Skeletal muscle satellite cell (primary cell): ENCODE results near the gene ZFY.

Experiments used
- H3K27me3 ChIP-seq: 2 replicates; pipeline ENCODE4 v1.7.0; 2013; ENCODE audit warnings: low read length; ENCODE audit not compliant: control insufficient read depth, insufficient read depth
- H3K36me3 ChIP-seq: 2 replicates; pipeline ENCODE4 v1.7.0; 2013; ENCODE audit warnings: mild to moderate bottlenecking, control low read depth, low read length; ENCODE audit not compliant: insufficient read depth
- H3K4me1 ChIP-seq: 2 replicates; pipeline ENCODE4 v1.7.0; 2013; ENCODE audit warnings: low read length; ENCODE audit not compliant: control insufficient read depth, insufficient read depth
- H3K4me2 ChIP-seq: 2 replicates; pipeline ENCODE4 v1.7.0; 2013; ENCODE audit warnings: mild to moderate bottlenecking, low read length
- H3K4me3 ChIP-seq: 2 replicates; pipeline ENCODE4 v1.7.0; 2013; ENCODE audit warnings: low read length
- H3K9ac ChIP-seq: 2 replicates; pipeline ENCODE4 v1.7.0; 2013; ENCODE audit warnings: mild to moderate bottlenecking, low read depth, low read length, moderate library complexity
- H3K9me3 ChIP-seq: replicated peaks from 2 replicates; pipeline ENCODE4 v1.7.0; 2013; ENCODE audit warnings: mild to moderate bottlenecking, control low read depth, low read length

Gene ZFY

DNA sequence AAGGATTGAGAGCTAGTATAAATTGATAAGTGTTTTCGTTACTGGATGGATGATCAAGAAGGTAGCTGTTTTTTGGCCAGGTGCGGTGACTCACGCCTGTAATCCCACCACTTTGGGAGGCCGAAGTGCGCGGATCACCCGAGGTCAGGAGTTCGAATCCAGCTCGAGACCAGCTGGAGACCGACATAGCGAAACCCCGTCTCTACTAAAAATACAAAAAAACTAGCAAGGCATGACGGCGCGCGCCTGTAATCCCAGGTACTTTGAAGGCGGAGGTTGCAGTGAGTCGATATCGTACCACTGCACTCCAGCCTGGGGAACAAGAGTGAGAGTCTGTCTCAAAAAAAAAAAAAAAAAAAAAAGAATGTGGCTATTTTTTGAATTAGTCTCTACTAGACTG lies 2.0 kb downstream of the ZFY start:
- Histone ChIP-seq H3K9ac (no peak overlapping the region), H3K9me3 (no peaks in the 10 kb centered on the region), H3K4me2 (no peak overlapping the region), H3K27me3 (no peaks in the 10 kb centered on the region), H3K4me3 (no peak overlapping the region), H3K36me3 (no peaks in the 10 kb centered on the region), H3K4me1 (no peaks in the 10 kb centered on the region)

DNA sequence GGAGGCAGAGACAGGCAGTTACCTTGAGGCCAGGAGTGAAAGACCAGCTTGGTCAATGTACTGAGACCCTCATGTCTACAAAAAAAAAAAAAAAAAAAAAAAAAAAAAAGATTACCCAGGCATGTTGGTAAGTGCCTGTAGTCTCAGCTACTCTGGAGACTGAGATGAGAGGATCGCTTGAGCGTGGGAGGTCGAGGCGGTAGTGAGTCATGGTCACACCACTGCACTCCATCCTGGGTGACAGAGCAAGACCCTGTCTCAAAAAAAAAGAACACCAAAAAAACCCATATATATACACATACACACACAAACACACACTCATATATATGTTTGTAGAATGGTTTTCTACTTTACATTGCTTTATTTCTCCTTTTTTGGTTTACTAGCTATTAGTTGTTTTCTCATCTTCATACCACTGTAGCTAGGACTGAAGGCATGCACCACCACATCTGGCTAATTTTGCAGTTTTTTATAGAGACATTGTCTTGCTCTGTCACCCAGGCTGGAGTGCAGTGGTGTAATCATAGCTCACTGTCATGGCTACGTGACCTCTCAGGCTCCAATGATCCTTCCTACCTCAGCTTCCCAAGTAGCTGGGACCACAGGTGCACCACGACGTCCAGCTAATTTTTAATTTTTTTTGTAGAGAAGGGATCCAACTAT lies 14.5 kb downstream of the ZFY start:
- no peak overlapping the region for H3K4me2 ChIP-seq
- no peaks in the 10 kb centered on the region for H3K9me3 ChIP-seq

DNA sequence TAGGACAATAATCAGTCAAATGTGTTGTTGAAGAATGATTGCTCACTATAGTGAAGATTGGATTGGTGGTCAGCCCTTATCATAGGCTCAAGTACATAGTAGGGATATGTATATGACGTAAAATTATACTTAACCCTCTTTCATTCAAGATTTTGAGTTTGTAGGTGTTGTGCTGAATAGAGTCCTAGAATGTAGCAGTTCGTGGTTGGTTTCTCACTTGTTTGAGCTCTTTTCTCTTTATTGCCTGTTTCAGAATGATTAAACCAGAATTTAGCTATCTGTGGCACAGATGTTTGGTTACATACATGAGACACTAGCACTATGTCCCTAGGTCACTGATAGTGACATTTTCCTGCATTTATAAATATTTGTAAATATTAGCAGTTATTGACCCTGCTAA lies 15.5 kb downstream of the ZFY start:
- no peaks in the 10 kb centered on the region for H3K4me1 ChIP-seq
- no peaks in the 10 kb centered on the region for H3K27me3 ChIP-seq
- H3K9ac ChIP-seq, result no peak overlapping the region
- no peak overlapping the region for H3K4me2 ChIP-seq
- H3K4me3 ChIP-seq, result no peak overlapping the region
- no peaks in the 10 kb centered on the region for H3K9me3 ChIP-seq
- no peaks in the 10 kb centered on the region for H3K36me3 ChIP-seq

More for the DNA sequence above, 14.5 kb downstream of the ZFY start:
- Histone ChIP-seq H3K4me1 (no peaks in the 10 kb centered on the region), H3K4me3 (no peak overlapping the region), H3K9ac (no peak overlapping the region), H3K36me3 (no peaks in the 10 kb centered on the region), H3K27me3 (no peaks in the 10 kb centered on the region)

DNA sequence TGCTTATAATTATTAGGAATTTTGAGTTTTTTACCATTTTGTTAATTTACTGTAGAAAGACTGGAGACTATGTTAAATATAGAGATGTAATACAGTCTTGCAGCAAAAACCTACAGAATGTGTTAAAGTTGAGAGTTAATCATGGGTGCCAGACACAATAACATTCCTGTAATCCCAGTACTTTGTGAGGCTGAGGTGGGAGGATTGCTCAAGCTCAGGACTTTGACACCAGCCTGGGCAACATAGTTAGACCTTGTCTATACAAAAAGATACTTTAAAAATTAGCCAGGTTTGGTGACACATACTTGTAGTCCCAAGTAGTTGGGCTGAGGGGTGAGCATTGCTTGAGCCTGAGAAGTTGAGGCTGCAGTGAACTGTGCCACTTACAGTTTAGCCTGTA lies 17.7 kb downstream of the ZFY start:
- Histone ChIP-seq H3K4me3 (no peak overlapping the region), H3K9me3 (no peaks in the 10 kb centered on the region), H3K9ac (no peak overlapping the region), H3K4me1 (no peaks in the 10 kb centered on the region), H3K27me3 (no peaks in the 10 kb centered on the region), H3K4me2 (no peak overlapping the region), H3K36me3 (no peaks in the 10 kb centered on the region)

DNA sequence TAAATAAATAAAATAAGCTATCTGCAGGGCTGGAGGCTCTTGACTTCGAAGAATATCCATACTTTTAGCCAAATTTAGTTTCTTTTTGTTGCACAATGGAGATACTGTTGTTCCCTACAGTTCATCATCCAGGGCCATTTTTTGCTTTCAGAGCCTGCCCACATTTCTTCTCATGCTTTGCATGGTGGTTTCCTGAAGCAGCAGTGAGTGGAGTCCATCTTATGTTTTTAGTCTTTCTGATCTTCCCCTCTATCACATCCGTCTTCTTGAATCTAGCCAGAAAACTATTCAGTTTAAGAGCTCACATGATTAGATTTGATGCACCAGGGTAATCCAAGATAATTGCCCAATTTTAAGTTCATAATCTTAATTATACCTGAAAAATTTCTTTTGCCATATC lies 19.6 kb downstream of the ZFY start:
- H3K9me3 ChIP-seq, result no peaks in the 10 kb centered on the region
- no peak overlapping the region for H3K4me2 ChIP-seq
- no peaks in the 10 kb centered on the region for H3K36me3 ChIP-seq
- H3K9ac ChIP-seq, result no peak overlapping the region
- no peaks in the 10 kb centered on the region for H3K4me1 ChIP-seq
- H3K27me3 ChIP-seq, result no peaks in the 10 kb centered on the region
- H3K4me3 ChIP-seq, result no peak overlapping the region

DNA sequence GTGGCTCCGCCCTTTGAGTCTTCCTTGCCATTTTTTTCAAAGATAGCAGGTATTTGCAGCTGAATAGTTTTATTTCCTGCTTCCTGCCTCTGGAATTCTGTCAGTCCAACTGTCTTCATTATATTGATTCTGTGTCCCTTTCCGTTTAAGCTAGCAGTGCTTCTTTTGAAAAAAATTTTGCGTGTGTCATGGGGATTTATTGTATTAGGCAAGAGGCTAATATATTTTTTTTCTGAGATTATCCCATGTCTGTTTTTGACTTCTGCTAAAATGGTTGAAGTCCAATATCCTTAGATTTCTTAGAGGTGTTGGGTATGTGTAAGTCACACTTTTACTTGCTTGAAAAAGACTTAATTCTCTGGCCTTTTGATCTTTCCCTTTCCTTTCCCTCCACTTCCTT lies 20.4 kb downstream of the ZFY start:
- H3K9ac ChIP-seq, result no peak overlapping the region
- no peaks in the 10 kb centered on the region for H3K27me3 ChIP-seq
- H3K9me3 ChIP-seq, result no peaks in the 10 kb centered on the region
- H3K4me3 ChIP-seq, result no peak overlapping the region
- no peak overlapping the region for H3K4me2 ChIP-seq
- H3K36me3 ChIP-seq, result no peaks in the 10 kb centered on the region
- H3K4me1 ChIP-seq, result no peaks in the 10 kb centered on the region

DNA sequence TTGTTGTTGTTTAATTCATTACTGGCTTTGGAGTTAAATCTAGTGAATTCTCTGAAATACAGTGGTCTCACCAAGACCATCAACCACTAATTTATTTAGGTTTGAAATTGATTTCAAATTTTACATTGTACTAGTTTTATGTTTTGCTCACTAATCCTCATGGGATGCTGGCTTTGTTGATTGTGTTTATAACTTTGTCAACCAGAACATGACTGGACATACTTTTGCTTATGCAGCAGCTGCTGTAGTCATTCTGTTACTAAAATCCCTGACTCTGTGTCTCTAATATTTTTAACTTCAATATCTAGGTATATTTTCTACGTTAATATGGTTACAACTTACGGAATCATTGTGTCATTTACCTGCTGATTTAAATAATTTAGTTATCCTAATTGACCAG lies 26.9 kb downstream of the ZFY start:
- H3K9ac ChIP-seq, result no peak overlapping the region
- H3K4me3 ChIP-seq, result no peak overlapping the region
- H3K4me1 ChIP-seq, result no peaks in the 10 kb centered on the region
- H3K4me2 ChIP-seq, result no peak overlapping the region
- H3K36me3 ChIP-seq, result no peaks in the 10 kb centered on the region
- no peaks in the 10 kb centered on the region for H3K9me3 ChIP-seq
- no peaks in the 10 kb centered on the region for H3K27me3 ChIP-seq

DNA sequence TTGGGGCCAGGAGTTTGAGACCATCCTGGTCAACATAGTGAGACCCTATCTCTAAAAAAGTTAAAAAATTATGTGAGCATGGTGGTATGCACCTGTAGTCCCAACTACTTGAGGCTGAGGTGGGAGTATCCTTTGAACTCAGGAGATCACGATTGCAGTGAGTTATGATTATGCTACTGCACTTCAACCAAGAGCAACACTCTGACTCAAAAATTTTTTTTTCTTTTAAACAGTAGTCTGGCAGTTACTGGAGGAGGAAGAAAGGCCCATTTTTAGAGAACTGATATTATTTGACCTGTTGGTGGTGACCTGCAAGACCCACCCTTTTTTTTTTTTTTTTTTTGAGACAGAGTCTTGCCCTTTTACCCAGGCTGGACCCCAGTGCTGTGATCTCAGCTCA lies 29.6 kb downstream of the ZFY start:
- no peaks in the 10 kb centered on the region for H3K9me3 ChIP-seq

DNA sequence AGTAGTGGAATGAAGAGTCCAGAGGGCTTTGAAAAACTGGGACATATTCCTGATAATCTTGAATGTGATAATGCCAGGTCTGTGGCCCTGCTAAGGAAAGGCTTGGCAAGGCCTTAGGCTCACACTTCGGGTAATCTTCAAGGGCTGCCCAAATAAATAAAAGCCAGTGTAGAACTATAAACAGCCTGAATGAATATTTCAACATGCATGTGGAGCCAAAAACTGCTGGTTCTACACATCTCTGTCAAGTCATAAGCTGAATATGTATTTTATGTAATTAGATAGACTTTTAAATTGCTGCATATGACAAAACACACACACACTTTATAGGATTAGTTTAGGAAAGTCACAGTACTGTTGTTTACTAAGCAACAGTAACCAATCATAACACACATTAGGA lies 30.4 kb downstream of the ZFY start:
- no peak overlapping the region for H3K4me2 ChIP-seq
- H3K4me1 ChIP-seq, result no peaks in the 10 kb centered on the region
- H3K4me3 ChIP-seq, result no peak overlapping the region
- H3K9me3 ChIP-seq, result no peaks in the 10 kb centered on the region
- H3K27me3 ChIP-seq, result no peaks in the 10 kb centered on the region
- H3K9ac ChIP-seq, result no peak overlapping the region
- no peaks in the 10 kb centered on the region for H3K36me3 ChIP-seq

More for the DNA sequence above, 29.6 kb downstream of the ZFY start:
- Histone ChIP-seq H3K4me3 (no peak overlapping the region), H3K4me1 (no peaks in the 10 kb centered on the region), H3K4me2 (no peak overlapping the region), H3K36me3 (no peaks in the 10 kb centered on the region), H3K9ac (no peak overlapping the region), H3K27me3 (no peaks in the 10 kb centered on the region)

DNA sequence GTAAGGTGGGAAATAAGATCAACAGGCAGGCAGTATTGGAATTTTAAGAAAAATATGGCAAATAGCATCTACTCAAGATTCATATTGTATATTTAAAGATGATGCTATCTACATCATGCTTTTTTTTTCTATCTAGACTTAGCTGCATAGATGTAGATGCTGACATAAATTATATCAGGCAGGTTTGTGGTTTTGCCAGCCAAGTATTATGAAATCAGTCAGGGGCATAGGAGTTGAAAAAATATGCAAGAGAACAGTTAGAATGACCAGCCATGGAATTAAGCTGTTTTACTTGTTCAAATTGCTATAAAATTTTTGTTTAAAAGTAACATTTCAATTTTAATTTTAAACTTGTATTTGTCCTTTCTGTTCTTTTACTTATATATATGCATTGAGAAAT lies 34.4 kb downstream of the ZFY start:
- Histone ChIP-seq H3K36me3 (no peaks in the 10 kb centered on the region), H3K27me3 (no peaks in the 10 kb centered on the region), H3K4me3 (no peak overlapping the region), H3K4me1 (no peaks in the 10 kb centered on the region), H3K9ac (no peak overlapping the region), H3K4me2 (no peak overlapping the region), H3K9me3 (no peaks in the 10 kb centered on the region)

DNA sequence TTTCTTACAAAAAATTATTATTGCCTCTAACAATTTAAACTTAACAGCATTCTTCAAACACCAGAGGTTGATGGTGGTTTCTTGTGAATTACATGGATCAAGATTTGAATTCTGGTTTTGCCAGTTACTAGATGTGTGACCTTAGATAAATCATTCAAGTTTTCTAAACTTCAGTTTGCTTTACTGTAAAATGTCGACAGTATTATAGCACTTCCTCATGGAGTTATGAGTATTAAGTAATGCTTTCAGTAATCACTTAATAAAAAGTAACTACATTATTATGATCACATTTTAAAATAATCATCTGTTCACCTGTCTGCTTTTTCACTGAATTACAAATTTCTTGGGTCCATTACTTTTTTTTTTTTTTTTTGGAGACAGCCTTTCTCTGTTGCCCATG lies 37.5 kb downstream of the ZFY start:
- H3K4me2 ChIP-seq, result no peak overlapping the region
- no peak overlapping the region for H3K9ac ChIP-seq
- no peak overlapping the region for H3K4me3 ChIP-seq
- H3K27me3 ChIP-seq, result no peaks in the 10 kb centered on the region
- H3K9me3 ChIP-seq, result no peaks in the 10 kb centered on the region
- H3K36me3 ChIP-seq, result no peaks in the 10 kb centered on the region
- H3K4me1 ChIP-seq, result no peaks in the 10 kb centered on the region

DNA sequence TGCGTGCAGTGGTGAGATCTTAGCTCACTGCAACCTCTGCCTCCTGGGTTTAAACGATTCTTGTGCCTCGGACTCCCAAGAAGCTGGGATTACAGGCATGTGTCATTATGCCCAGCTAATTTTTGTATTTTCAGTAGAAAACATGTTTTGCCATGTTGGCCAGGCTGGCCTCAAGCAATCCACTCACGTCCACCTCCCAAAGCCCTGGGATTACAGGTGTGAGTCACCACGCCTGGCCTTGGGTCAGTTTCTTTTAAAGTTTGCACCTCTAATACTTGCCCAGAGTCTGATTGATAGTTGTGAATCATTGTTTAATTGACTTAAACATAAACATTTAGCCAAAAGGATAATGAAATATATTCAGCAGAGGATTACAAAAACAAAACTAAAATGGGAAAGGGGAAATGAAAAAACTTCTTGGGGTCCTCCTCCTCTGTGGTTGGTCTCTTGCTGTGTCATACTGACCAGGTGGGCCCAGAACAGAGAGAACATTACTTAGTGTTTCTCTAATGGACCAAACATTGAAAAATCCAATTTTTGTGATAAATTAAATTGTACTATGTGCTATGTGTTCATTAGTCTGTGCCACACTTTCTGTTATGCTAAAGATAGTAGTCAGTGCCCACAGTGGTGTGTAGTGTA lies 38.0 kb downstream of the ZFY start:
- Histone ChIP-seq H3K9me3 (no peaks in the 10 kb centered on the region), H3K9ac (no peak overlapping the region), H3K36me3 (no peaks in the 10 kb centered on the region), H3K4me1 (no peaks in the 10 kb centered on the region), H3K27me3 (no peaks in the 10 kb centered on the region), H3K4me3 (no peak overlapping the region), H3K4me2 (no peak overlapping the region)
